Left renal pelvis (tissue), 4 donors: Measurements from ENCODE around the gene MRAS. TPM values are rescaled to one million over a fixed set of nuclear protein-coding genes. Genes with fewer than 3 reads are reported as not detected.

Experiments used
- DNase-seq, 4 donors: peaks; one replicate each; pipeline ENCODE4 v3.0.0-alpha.2; 2013; ENCODE audit warnings: low read depth in 4 of 4, low spot score in 3 of 4
- polyA plus RNA-seq, 4 donors: library from polyadenylated mRNA; unstranded; fragments of 120-200 nt; gene quantifications; one replicate each; pipeline ENCODE4 v1.2.1, GENCODE V29; 2013; ENCODE audit not compliant: insufficient read length in 4 of 4

MRAS gene
- polyA plus RNA-seq, 4 donors: 30.0 to 34.8 (median 31.7) TPM

GRCh38 chr3:138338811-138339210 lies 9.6 kb upstream of the MRAS start:
- DNase-seq: no peak

DNA sequence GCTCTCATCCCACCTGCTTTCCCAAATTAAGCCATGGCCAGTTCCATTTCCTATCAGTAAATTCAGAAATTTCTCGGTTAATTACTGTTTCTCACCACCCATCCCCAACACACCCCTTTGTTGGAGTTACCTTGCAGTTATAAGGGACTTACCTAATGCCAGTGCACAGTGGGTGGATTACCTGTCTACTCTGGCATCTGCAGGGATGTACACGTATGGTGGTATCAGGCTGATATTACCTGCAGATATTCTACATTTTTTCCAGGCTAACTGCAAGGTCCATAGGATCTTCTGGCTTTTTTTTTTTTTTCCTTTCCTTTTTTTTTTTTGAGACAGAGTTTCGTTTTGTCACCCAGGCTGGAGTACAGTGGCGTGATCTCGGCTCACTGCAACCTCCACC lies 7.9 kb upstream of the MRAS start:
- no peak for DNase-seq

DNA sequence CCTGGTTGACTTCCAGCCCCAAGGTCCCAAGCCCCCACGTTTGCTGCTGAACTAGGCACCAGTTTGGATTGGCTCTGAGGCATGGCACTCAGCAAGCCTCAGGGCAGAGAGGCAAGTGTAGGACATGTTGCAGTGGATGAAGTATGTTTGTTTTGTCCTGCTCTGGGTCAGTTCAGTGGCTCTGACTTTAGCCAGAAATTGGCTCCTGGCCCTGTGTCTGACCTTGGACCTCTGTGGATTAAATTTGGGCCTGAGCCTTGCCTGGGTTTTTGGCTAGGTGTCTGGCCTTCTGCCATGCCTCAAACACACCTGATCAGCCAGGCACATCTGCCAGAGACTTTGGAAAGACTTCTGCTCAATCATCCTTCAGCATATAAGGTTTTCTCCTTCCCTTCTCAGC lies 3.6 kb upstream of the MRAS start:
- no peak for DNase-seq

DNA sequence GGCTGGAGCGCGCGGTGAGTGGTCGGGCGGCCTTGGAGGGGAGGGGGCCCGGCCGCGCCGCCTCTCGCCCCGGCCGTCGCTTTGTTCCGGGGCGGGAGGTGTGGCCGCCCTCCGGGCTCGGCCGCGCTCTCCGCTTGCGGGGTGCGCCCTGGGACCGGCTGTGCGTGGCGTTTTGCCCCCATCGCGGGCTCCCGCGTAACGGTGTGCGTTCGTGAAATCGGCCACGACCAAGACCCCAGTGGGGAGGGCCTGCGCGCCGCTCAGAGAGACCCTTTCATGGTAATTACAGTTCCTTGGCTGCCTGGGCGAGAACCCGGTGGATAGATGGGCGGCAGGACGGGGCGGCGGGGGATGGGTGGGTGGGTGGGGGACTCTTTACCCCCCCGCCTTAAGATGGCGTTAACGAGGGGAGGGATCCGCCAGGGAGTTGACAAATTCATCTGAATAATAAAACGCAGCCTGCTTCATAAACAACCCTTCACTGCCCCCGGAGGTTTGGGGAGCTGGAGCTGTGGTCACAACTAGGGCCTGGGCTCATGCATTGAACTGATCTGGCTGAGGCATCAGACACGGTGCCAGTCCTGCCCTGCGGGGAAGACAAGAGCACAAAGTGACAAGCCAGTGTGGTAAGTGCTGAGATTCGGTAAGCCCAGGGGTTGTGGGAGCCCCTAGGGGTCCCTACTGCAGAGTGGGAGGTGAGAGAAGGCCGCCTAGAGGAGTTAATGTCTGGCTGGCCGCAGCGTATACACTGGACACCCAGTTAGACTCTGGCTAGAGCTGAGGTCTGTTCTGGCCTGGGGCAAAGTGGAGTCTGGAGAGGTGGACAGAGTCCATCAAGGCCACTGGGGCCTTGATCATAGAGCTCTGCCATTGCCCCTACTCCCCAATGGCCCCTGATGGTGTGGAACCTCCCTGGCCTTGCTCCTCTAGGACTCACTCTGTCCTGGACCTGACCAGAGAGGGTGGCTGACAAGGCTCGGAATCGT lies 668 bp downstream of the MRAS start:
- no peak for DNase-seq

DNA sequence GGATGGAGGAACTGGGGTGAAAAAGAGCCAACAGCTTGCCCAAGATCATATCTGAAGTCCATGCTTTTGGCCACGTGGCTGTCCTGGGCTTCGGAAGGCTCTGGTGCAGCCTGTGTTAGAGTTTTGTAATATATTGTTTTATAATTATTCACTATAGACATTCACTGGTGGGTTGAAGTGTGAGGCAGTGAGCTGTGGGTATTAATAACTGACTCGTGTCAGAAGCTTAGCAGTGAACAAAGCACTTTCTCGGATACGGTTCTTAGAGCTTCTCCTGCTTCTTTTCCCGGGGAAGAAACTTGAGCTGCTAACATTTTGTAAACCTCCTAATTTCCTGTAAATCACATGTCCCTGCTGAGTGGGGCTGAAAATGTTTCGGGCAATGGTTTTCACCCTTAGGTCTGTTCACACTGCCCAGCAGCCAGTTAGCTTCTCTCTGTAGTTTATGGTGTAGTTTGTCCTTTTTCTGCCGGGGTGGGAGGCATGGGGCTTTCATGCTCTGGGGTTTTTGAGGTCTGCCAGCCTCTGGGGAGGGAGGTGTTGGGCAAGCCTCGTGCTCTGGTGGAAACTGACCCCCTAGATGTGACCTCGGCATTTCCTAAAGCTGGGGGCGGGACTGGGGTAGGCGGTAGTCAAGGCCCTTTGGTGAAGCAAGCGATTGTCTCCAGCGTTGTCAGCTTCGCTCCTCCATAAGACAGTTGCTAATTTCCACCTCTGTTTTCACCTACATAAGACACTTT lies 1.7 kb downstream of the MRAS start:
- peak in 1 of 4 donors; percentile 33 for DNase-seq

- DNase-seq: no peak
These were observed 2.8 kb downstream of the MRAS start for GRCh38 chr3:138351151-138351550.

DNA sequence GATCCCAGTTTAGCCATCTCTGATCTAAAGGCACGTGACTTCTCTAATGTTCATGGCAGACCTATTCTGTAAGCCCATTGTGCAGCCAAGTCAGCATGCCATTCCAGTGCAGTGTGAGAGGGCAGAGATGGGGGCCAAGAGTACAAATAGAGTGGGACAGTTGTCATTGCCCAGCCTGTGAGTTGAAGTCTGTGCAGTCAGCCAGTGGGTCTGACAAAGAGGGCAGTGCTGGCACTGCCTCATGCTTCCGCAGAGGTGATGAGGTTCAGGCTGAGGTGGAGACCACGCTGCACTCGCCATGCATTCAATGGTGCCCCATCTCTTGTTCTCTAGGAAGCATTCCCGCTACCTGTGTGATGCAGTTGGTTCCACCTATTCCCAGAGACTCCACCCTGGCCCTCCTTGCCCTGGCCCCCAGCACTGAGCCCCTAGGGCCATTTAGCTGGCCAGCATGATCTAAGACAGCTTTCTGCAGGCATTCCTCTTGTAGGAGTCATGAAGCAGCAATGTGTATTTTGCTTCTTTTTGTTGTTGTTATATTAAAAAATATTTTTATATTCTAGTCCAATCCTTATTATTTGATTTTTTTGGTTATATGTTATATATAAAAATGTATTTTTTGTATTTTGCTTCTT lies 3.7 kb downstream of the MRAS start:
- DNase-seq: no peak

DNA sequence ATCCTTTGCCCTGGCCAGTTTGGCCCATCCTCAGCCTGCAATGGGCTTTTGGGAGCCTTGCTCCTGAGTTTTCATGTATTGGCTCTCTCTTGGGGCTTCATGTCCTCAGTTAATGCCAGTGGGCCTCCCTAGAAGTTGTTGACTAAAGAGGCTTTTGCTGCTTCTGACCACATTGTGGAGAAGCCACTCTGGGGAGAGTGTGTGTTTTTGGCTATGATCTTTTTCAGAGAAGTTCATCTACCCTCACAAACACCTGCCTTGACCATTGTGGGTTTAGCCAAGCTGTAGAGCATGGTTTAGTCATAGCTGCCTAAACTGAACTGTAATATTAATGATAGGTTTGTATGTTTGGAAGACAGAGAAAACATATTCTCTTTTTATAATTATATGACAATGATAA lies 6.0 kb downstream of the MRAS start:
- DNase-seq: no peak

GRCh38 chr3:138355071-138355470 lies 6.7 kb downstream of the MRAS start:
- no peak for DNase-seq

DNA sequence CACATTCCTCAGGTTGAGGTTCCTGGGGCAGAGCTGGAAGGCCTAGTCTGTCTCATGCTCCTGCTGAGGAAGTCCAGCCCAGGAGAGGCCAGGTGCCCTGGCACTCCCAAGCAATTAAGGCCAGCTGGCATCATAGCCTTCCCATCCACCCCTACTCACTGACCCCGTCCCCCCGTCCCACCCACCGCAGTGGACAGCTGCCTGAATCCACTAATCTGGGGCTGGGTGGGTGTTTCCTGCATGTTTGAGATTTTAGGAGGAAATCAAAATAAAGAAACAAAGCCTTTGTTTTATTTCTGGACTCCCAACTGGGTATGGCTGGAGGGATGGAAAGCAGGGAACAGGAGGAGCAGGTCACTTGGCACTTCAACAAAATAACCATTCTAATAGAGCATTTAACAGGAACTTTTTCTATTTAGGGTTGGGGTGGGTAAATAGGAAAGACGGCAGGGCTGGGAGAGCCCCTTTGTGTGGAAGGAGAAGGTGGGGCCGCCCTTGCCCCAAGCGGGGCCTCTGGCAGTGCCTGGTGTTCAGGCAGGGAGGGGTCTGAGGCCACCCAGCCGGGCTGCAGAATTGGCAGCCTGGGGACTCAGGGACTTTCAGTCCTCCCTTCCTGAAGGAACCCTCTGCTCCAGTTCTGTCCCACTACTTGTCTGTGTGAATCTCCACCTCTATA lies 8.5 kb downstream of the MRAS start:
- DNase-seq: no peak

DNA sequence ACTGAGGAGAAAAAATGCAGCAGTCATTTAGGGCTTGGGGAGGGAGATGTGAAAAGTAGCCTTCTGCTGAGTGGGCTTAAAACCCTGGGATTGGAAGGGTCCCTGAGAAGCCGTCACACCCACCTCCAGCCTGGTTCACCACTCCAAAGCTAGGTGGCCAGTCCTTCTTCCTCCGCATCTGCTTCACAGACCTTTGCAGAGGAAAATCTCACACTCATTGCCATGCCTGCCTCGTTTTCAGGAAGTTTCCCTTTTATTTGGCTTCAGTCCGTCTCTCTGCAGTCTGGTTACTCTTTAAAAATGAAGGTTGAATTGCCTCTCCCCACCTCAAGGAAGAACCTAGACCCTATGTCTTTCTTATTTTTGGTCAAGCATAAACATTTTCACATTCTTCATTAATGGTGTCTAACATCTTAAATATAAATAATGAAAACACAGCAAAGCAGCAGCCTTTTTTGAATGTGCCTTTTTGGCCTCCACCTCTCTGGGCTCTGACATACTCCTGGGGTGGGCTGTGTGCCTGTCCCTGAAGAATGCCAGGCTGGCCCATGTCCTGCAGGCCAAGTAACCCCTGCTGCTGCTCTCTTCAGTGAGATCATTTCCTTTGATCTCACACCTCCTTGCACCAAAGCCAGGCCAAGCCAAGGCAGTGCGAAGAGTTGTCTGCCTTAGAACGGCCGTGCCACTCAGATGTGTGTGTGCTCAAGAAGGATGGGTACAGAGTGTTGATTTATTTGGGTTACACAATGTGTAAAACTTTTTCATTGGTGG lies 11.0 kb downstream of the MRAS start:
- DNase-seq: no peak

DNA sequence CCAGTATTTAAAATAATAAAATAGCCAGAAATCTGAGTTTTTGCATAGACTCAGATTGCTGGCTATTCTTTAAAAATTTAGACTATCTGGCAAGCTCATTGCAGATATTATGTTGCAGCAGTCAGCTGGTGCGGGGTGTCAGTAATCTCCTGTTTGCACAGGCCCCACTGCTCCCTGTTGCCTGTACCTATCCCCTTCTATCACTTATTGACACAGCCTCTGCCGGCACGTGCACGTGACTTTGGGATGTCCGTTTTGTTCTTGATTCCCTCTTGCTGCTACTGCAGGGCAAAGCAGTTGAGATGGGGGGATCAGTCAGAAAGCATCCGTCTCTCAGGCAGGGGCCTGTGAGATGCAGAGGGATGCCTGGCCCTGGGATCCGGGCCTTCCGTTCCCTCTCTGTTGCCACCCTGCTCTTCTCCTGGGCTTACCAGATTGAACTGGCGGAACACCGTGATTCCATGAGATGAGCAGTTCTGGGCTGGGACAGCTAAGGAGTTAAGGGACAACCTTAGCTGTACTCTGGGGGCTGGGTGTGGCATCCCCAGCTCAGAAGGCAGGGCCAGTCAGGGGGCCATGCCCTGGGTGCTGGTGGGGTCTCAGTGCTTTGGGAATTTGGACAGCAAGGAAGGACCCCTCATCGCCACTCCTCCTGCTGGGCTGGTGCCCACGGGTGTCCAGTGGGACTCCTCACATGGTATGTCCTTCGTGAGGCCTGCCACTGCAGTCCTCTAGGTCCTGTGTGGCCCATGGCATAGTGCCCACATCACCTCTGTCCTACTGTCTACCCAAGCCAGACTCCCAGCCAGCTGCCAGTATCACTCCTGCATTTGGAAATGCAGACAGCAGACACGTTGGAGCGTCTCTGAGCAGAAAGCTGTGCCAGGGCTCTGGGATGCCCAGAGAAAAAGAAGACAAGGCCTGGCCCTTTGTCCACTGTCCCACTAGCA lies 11.8 kb downstream of the MRAS start:
- DNase-seq: no peak

- no peak for DNase-seq
These were observed 12.6 kb downstream of the MRAS start for GRCh38 chr3:138360869-138361525.

DNA sequence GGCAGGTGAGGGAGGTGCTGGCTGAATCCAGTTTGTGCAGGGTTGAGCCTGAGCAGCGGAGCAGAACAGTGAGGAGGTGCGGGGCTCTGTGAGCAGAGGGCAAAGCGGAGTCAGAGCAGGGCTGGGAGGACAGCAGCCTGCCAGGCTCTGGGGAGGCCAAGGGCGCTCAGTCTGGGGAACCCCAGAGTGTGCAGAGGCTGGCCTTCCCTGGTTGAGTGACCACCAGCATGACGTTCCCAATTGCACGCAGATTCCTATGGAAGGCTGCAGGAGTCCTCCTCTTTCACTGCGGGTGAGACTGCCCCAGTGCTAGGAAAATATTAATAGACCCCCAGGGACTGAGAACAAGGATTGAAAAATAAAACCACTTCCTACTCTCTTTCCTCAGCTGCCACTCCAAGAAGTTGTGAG lies 13.2 kb downstream of the MRAS start:
- DNase-seq: peak in 2 of 4 donors; percentile 52 to 64

GRCh38 chr3:138362538-138362937 lies 14.2 kb downstream of the MRAS start:
- DNase-seq: no peak

- DNase-seq: no peak
These were observed 14.9 kb downstream of the MRAS start for GRCh38 chr3:138363322-138363721.

- no peak for DNase-seq
These were observed 16.2 kb downstream of the MRAS start for GRCh38 chr3:138364356-138365252.
